Left lung (tissue), 10 donors: ENCODE results near the gene SAMD9L. TPM values are rescaled to one million over a fixed set of nuclear protein-coding genes. Genes with fewer than 3 reads are reported as not detected.

Source experiments
- ATAC-seq: fragments of 200-7000 bp; cut with Tn5 transposase; one replicate; pipeline ENCODE4 v1.9.1; 2020; ENCODE audit warnings: moderate library complexity
- DNase-seq, 4 donors: peaks; one replicate each; pipeline ENCODE4 v3.0.0-alpha.2; 2013 to 2020
- H3K27ac ChIP-seq, 2 donors: fragments of 200-600 bp; sonication (generic) in 1 of 2; one replicate each; pipeline versions ENCODE4 v1.5.0 to v1.8.0; 2020 to 2021
- H3K27me3 ChIP-seq, 2 donors: fragments of 200-600 bp; sonication (generic) in 1 of 2; one replicate each; pipeline versions ENCODE4 v1.5.0 to v1.8.0; 2020 to 2021
- H3K36me3 ChIP-seq, 2 donors: fragments of 200-600 bp; sonication (generic) in 1 of 2; one replicate each; pipeline versions ENCODE4 v1.5.0 to v1.8.0; 2020 to 2021
- H3K4me1 ChIP-seq, 2 donors: fragments of 200-600 bp; one replicate each; pipeline ENCODE4 v1.8.0; 2021
- H3K4me3 ChIP-seq, 2 donors: fragments of 200-600 bp; sonication (generic) in 1 of 2; one replicate each; pipeline versions ENCODE4 v1.5.0 to v1.8.0; 2020 to 2021; ENCODE audit warnings: mild to moderate bottlenecking in 1 of 2
- H3K9me3 ChIP-seq, 2 donors: fragments of 200-600 bp; sonication (generic) in 1 of 2; one replicate each; pipeline versions ENCODE4 v1.5.0 to v1.8.0; 2020 to 2021
- intact Hi-C, 2 donors: fragments of 100-400 bp; cut with DNase I; formaldehyde crosslinking; loops; one replicate each; pipeline versions ENCODE4 v1.11.2 to v1.14.2; 2022
- polyA plus RNA-seq, 6 donors: library from polyadenylated mRNA; unstranded; fragments of 120-200 nt; gene quantifications; one replicate each; pipeline ENCODE4 v1.2.1, GENCODE V29; 2013; ENCODE audit not compliant: insufficient read length in 6 of 6
- total RNA-seq, 2 donors: library from RNA; stranded (reverse); fragmentation: NEBNext Ultra II Directional; extraction: Animal tissue kit (Norgen Biotek cat#: 25700); gene quantifications; one replicate each; pipeline ENCODE4 v1.2.1, GENCODE V29; 2021
- TF ChIP-seq, protein P1 (sequence below), 2 donors: fragments of 200-600 bp; sonication (generic) in 1 of 2; IDR thresholded peaks; one replicate each; pipeline versions ENCODE4 v1.5.0 to v1.8.0; 2021; ENCODE audit warnings: antibody characterized with exemption in 2 of 2
- donor health status: DM: no; HTN: yes; CAD: no.
- donor health status: DM: no; HTN: no; CAD: no.

SAMD9L gene
- total and polyA plus RNA-seq, 8 donors: 13.8 to 42.4 (median 17.9) TPM

DNA sequence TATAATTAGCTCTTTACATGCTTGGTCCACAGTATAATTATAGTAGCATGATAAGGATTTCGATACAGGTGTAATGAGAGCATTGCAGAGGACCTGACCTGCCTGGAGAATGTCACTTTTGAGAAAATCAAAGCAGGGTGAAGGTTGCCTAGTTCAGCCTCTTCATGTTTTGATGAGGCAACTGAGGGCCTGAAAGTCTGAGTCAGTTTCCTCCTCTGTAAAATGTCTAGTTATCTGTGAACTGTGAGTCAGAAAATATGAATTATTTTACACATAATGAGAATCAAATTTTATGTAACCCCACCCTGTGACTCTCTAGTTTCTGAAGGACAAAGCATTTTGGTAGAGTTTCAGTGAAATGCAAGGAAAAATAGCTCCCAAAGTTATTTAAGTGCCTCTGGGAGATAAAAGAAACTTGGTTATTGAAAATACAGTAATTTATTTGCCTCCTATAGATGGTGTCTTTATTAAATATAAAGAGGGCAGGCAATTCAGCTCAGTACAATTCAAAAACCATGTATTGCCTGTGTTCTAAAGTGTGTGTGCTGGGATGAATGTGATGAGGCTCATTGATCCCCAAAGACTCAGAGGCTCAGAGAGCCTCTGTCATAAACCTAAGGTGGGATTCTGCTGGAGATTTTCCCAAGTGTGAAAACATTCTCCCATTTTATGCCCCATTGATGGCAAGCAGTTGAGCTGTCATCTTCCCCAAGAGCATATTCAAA is 37.3 kb upstream of the SAMD9L start:
- intact Hi-C loops: no loop called here
- no peaks in the 10 kb centered on the region for H3K27me3 ChIP-seq
- no peaks in the 10 kb centered on the region for H3K9me3 ChIP-seq
- H3K27ac ChIP-seq: no peak overlapping the region
- ATAC-seq (no peak), DNase-seq (no peak)
- H3K4me3 ChIP-seq: no peak overlapping the region
- TF ChIP-seq, protein P1, sequence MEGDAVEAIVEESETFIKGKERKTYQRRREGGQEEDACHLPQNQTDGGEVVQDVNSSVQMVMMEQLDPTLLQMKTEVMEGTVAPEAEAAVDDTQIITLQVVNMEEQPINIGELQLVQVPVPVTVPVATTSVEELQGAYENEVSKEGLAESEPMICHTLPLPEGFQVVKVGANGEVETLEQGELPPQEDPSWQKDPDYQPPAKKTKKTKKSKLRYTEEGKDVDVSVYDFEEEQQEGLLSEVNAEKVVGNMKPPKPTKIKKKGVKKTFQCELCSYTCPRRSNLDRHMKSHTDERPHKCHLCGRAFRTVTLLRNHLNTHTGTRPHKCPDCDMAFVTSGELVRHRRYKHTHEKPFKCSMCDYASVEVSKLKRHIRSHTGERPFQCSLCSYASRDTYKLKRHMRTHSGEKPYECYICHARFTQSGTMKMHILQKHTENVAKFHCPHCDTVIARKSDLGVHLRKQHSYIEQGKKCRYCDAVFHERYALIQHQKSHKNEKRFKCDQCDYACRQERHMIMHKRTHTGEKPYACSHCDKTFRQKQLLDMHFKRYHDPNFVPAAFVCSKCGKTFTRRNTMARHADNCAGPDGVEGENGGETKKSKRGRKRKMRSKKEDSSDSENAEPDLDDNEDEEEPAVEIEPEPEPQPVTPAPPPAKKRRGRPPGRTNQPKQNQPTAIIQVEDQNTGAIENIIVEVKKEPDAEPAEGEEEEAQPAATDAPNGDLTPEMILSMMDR (IDR thresholded peaks at IDR 0.05): no peak
- no peaks in the 10 kb centered on the region for H3K36me3 ChIP-seq
- H3K4me1 ChIP-seq: no peaks in the 10 kb centered on the region

DNA sequence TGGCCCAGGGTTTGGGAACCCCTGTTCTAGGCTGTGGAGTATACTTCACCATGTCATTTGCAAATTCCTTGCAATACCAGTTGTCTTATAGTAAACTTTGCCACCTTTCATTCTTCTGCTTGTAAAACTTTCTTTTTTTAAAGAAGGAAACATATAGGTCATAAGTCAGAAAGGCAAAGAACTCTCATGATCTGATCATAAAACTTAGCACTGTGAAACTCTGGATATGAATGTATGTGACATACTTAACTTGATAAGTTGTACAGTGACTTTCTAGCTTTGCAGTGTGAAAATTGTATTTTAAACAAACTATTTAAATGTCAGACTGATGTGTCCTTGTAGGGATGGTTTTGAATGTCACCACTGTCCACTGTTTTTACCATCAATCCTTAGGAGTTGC is 31.0 kb upstream of the SAMD9L start:
- no peaks in the 10 kb centered on the region for H3K36me3 ChIP-seq
- TF ChIP-seq, protein P1 (IDR thresholded peaks at IDR 0.05): no peak
- intact Hi-C loops: no loop called here
- DNase-seq (no peak), ATAC-seq (no peak)
- H3K4me1 ChIP-seq: no peaks in the 10 kb centered on the region
- H3K27me3 ChIP-seq: no peaks in the 10 kb centered on the region
- H3K9me3 ChIP-seq: no peaks in the 10 kb centered on the region
- no peak overlapping the region for H3K27ac ChIP-seq
- no peak overlapping the region for H3K4me3 ChIP-seq

DNA sequence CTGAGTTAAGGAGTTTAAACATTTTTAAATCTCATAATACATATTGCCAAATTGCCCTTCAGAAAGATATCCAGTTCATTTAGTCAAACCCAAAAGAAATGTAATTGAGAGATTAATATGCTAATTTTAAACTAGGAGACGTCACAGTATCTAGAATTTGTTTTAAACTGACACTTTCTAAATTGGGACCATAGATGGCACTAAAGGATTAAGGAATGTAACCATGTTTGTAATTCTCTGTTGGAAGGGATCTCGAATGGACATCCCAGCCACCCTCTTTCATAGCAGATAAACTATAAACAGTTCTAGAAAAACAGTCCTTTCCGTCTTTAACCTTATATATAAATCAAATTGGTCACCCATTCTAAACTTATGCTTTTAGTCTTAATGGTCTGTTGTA is 30.0 kb upstream of the SAMD9L start:
- TF ChIP-seq, protein P1 (IDR thresholded peaks at IDR 0.05): no peak
- Histone ChIP-seq H3K36me3 (no peaks in the 10 kb centered on the region), H3K4me3 (no peak overlapping the region), H3K27ac (no peak overlapping the region), H3K27me3 (no peaks in the 10 kb centered on the region), H3K4me1 (no peaks in the 10 kb centered on the region), H3K9me3 (peaks cover 0 to 2% of the 10 kb centered on the region in 2 donors)
- DNase-seq (peak in 2 of 4 donors; percentile 2 to 10), ATAC-seq (no peak)
- intact Hi-C loops: no loop called here

DNA sequence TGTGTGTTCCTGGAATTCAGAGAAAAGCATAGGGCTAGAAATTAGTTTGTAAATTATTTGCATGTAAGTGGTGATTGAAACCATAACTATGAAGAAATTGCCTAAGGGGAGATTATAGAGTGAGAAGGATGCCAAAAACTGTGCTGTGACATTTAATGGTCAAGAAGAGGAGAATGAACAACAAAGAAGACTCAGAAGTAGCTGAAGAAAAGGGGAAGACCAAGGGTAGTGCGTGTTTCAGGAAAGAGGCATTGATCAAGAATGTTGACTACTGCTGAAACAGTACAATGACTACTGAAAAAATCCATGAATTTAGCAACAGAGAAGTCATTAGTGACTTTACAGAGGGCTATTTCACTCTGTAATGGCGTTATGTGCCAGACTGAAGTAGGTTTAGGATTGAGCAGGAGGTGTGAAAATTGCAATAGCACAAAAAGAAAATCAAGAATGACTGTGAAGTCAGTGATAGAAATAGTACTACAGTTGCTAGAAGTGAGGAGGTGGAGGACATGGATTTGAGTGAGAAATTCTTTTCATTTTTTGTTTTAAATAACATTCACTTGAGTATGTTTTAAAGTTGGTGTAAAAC is 28.9 kb upstream of the SAMD9L start:
- no peaks in the 10 kb centered on the region for H3K27me3 ChIP-seq
- H3K4me1 ChIP-seq: no peaks in the 10 kb centered on the region
- H3K27ac ChIP-seq: no peak overlapping the region
- intact Hi-C loops: no loop called here
- H3K9me3 ChIP-seq: peaks cover 0 to 6% of the 10 kb centered on the region in 2 donors
- ATAC-seq (no peak), DNase-seq (no peak)
- TF ChIP-seq, protein P1 (IDR thresholded peaks at IDR 0.05): no peak
- no peak overlapping the region for H3K4me3 ChIP-seq
- no peaks in the 10 kb centered on the region for H3K36me3 ChIP-seq

DNA sequence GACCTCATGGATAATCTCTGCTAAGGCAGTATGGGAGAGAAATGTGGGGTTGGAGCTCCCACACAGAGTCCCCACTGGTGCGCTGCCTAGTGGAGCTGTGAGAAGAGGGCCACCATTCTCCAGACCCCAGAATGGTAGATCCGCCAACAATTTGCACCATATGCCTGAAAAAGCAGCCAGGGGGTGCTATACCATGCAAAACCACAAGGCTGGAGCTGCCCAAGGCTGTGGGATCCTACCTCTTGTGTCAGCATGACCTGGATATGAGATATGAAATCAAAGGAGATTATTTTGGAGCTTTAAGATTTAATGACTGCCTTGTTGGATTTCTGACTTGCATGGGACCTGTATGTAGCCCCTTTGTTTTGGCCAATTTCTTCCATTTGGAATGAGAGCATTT is 27.0 kb upstream of the SAMD9L start:
- DNase-seq (no peak), ATAC-seq (no peak)
- Histone ChIP-seq H3K36me3 (no peaks in the 10 kb centered on the region), H3K27me3 (no peaks in the 10 kb centered on the region), H3K9me3 (peaks cover 0 to 20% of the 10 kb centered on the region in 2 donors), H3K4me3 (no peak overlapping the region), H3K4me1 (no peaks in the 10 kb centered on the region), H3K27ac (no peak overlapping the region)
- TF ChIP-seq, protein P1 (IDR thresholded peaks at IDR 0.05): no peak
- intact Hi-C loops: no loop called here
